Epithelial cell of esophagus (primary cell): ENCODE results near the gene PKDREJ.

ENCODE experiments used
- DNase-seq: peaks from one replicate; pipeline ENCODE4 v3.0.0; 2010; ENCODE audit warnings: low read depth
- H3K4me3 ChIP-seq: 2 replicates; pipeline ENCODE4 v1.5.1; 2011; ENCODE audit warnings: mild to moderate bottlenecking, low read length, control low read depth
- CTCF ChIP-seq: IDR thresholded peaks from 2 replicates; pipeline ENCODE4 v1.5.1; 2011; ENCODE audit warnings: low read depth, mild to moderate bottlenecking, low read length, control low read depth, inconsistent platforms; ENCODE audit not compliant: insufficient read depth; ENCODE audit errors: missing control alignments

The PKDREJ gene

GRCh38 chr22:46250035-46250782 is 12.9 kb downstream of the PKDREJ start, which contains the start of gene CDPF1:
Gene CDPF1 (minus strand): TSS chr22:46250293. CDS start chr22:46248284, 2,009 bp downstream.
- TF ChIP-seq CTCF = no peak

GRCh38 chr22:46247443-46247975 is 15.6 kb downstream of the PKDREJ start:
- no peak for TF ChIP-seq CTCF
- no peak overlapping the region for H3K4me3 ChIP-seq
- no peak for DNase-seq

More at GRCh38 chr22:46250035-46250782, 12.9 kb downstream of the PKDREJ start, which contains the start of gene CDPF1:
- H3K4me3 ChIP-seq = peak within 1 kb of the TSS; percentile 79
- peak; percentile 93 for DNase-seq

- H3K4me3 ChIP-seq = no peak overlapping the region
- DNase-seq = no peak
- no peak for TF ChIP-seq CTCF
Measured at GRCh38 chr22:46246178-46246577, 17.0 kb downstream of the PKDREJ start.

GRCh38 chr22:46245511-46245910 is 17.6 kb downstream of the PKDREJ start:
- H3K4me3 ChIP-seq = no peak overlapping the region
- TF ChIP-seq CTCF = no peak
- DNase-seq = no peak

- DNase-seq = no peak
- no peak overlapping the region for H3K4me3 ChIP-seq
- no peak for TF ChIP-seq CTCF
Measured at GRCh38 chr22:46244771-46245170, 18.4 kb downstream of the PKDREJ start.

- TF ChIP-seq CTCF = no peak
- no peak for DNase-seq
- no peak overlapping the region for H3K4me3 ChIP-seq
Measured at GRCh38 chr22:46242076-46242475, 21.1 kb downstream of the PKDREJ start.
